K562 (cell line): ENCODE results near the gene STX2.

Experiments
- FOXP1 ChIP-seq: sonication (generic); formaldehyde crosslinking; IDR thresholded peaks from 2 replicates; pipeline ENCODE4 v1.8.0; 2022; ENCODE audit warnings: mild to moderate bottlenecking, missing genetic modification reagents
- JUN ChIP-seq, 2 experiments: sonication (generic) in 1 of 2; formaldehyde crosslinking in 1 of 2; IDR thresholded peaks; 2 replicates each; pipeline versions ENCODE4 v1.6.1 to v1.8.0; 2012 to 2022; ENCODE audit warnings: borderline replicate concordance in 2 of 2, mild to moderate bottlenecking in 2 of 2, improper control_type of control experiment in 1 of 2, low read depth in 1 of 2, low read length in 1 of 2, missing genetic modification reagents in 1 of 2
- POLR2AphosphoS5 ChIP-seq: IDR thresholded peaks from 2 replicates; pipeline ENCODE4 v1.6.1; 2011; ENCODE audit warnings: mild to moderate bottlenecking, low read depth, low read length, moderate library complexity; ENCODE audit not compliant: control insufficient read depth, insufficient read depth
- SMARCB1 ChIP-seq: IDR thresholded peaks from 2 replicates; pipeline ENCODE4 v1.6.1; 2011; ENCODE audit warnings: improper control_type of control experiment, low read depth; ENCODE audit not compliant: insufficient read length
- SP1 ChIP-seq: sonication (generic); formaldehyde crosslinking; IDR thresholded peaks from 2 replicates; pipeline ENCODE4 v1.8.1; 2022; ENCODE audit warnings: mild to moderate bottlenecking, missing genetic modification reagents
- SRSF1 ChIP-seq: fragments of 200-400 bp; formaldehyde crosslinking; IDR thresholded peaks from 2 replicates; pipeline ENCODE4 v1.6.1; 2017; ENCODE audit warnings: mild to moderate bottlenecking, low read depth, low read length, moderate library complexity
- YY1 ChIP-seq, 3 experiments: IDR thresholded peaks; 2 replicates each; pipeline ENCODE4 v1.6.1; 2011; ENCODE audit warnings: low read length in 2 of 3, mild to moderate bottlenecking in 2 of 3, moderate library complexity in 2 of 3, borderline replicate concordance in 1 of 3, control low read depth in 1 of 3, low read depth in 1 of 3; ENCODE audit not compliant: insufficient read depth in 3 of 3, insufficient replicate concordance in 2 of 3, control insufficient read depth in 1 of 3, insufficient read length in 1 of 3; ENCODE audit errors: extremely low read depth in 1 of 3
- ZBTB7A ChIP-seq: IDR thresholded peaks from 2 replicates; pipeline ENCODE4 v1.6.1; 2011; ENCODE audit warnings: low read depth, mild to moderate bottlenecking, low read length, moderate library complexity, borderline replicate concordance; ENCODE audit not compliant: control insufficient read depth
- ZNF639 ChIP-seq, 2 experiments: fragments of 200-800 bp in 1 of 2; sonication (Bioruptor generic) in 1 of 2; sonication (generic) in 1 of 2; formaldehyde crosslinking in 1 of 2; IDR thresholded peaks in 1 of 2; conservative IDR thresholded peaks in 1 of 2; 2 replicates each; pipeline versions ENCODE4 v1.5.0 to v1.6.1; 2016 to 2020; ENCODE audit warnings: missing compliant biosample characterization in 1 of 2, missing genetic modification characterization in 1 of 2, missing genetic modification reagents in 1 of 2
- TF ChIP-seq, protein P1 (sequence below), 3 experiments: IDR thresholded peaks in 2 of 3; conservative IDR thresholded peaks in 1 of 3; 2 replicates each; pipeline ENCODE4 v1.5.1; 2011 to 2012; ENCODE audit warnings: low read length in 3 of 3, mild to moderate bottlenecking in 3 of 3, control low read depth in 2 of 3, improper control_type of control experiment in 1 of 3, inconsistent platforms in 1 of 3, low read depth in 1 of 3, mixed read lengths in 1 of 3, moderate library complexity in 1 of 3; ENCODE audit not compliant: insufficient read depth in 2 of 3

GRCh38 chr12:130791629-130792028, 47.4 kb downstream of the STX2 start:
- TF ChIP-seq SRSF1 (no peak), ZBTB7A (no peak), SP1 (CRISPR knock-in tag) (no peak), ZNF639 (CRISPR knock-in tag; conservative IDR thresholded peaks at IDR 0.05 in 1 of 2, IDR thresholded peaks at IDR 0.05 in 1 of 2) (no peak), POLR2AphosphoS5 (no peak), YY1 (IDR thresholded peaks at IDR 0.05; ENCODE audit: borderline replicate concordance in 1 of 3, control insufficient read depth in 1 of 3, extremely low read depth in 1 of 3, insufficient read depth in 3 of 3, insufficient read length in 1 of 3, insufficient replicate concordance in 2 of 3, low read depth in 1 of 3, low read length in 2 of 3) (no peak), JUN (IDR thresholded peaks at IDR 0.05; ENCODE audit: borderline replicate concordance, low read depth, low read length) (no peak), JUN (CRISPR knock-in tag; IDR thresholded peaks at IDR 0.05; ENCODE audit: borderline replicate concordance) (no peak), SMARCB1 (no peak), FOXP1 (no peak)
- TF ChIP-seq, protein P1, sequence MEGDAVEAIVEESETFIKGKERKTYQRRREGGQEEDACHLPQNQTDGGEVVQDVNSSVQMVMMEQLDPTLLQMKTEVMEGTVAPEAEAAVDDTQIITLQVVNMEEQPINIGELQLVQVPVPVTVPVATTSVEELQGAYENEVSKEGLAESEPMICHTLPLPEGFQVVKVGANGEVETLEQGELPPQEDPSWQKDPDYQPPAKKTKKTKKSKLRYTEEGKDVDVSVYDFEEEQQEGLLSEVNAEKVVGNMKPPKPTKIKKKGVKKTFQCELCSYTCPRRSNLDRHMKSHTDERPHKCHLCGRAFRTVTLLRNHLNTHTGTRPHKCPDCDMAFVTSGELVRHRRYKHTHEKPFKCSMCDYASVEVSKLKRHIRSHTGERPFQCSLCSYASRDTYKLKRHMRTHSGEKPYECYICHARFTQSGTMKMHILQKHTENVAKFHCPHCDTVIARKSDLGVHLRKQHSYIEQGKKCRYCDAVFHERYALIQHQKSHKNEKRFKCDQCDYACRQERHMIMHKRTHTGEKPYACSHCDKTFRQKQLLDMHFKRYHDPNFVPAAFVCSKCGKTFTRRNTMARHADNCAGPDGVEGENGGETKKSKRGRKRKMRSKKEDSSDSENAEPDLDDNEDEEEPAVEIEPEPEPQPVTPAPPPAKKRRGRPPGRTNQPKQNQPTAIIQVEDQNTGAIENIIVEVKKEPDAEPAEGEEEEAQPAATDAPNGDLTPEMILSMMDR (IDR thresholded peaks at IDR 0.05 in 2 of 3, conservative IDR thresholded peaks at IDR 0.05 in 1 of 3; ENCODE audit: insufficient read depth in 2 of 3, low read depth in 1 of 3, low read length in 3 of 3) = no peak
